DMS153 (cell line): ENCODE data around the gene DMD.

ENCODE experiments used
- DNase-seq: peaks from one replicate; lab custom pipeline; 2025; lab: John Stamatoyannopoulos, UW

Gene DMD

GRCh38 chrX:31112226-31112999 is 2098.9 kb downstream of the DMD start:
- no peak for DNase-seq

GRCh38 chrX:31110657-31111056 is 2100.7 kb downstream of the DMD start:
- no peak for DNase-seq

- DNase-seq = no peak
Observed at GRCh38 chrX:31099536-31100090, 2111.7 kb downstream of the DMD start.

DNA sequence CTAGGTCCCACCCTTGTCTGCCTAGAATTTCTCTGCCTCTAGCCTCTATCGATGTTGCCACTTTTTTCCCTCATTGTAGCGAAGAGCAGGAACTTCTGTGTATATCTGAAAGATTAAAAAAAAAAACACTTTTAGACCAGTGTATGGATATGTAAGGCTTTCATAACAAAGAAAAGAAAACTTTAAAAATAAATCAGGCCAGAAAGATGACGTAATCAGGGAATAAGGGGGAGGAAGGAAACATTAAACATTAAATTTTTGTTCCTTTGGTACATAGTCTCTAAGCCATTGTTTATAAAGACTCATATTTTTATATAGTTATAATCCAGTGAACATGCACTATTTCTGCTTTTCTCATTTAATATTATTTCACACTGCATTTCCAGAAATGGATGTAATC is 2113.3 kb downstream of the DMD start:
- DNase-seq = no peak

- no peak for DNase-seq
Observed at GRCh38 chrX:31093639-31093975, 2117.7 kb downstream of the DMD start.

DNA sequence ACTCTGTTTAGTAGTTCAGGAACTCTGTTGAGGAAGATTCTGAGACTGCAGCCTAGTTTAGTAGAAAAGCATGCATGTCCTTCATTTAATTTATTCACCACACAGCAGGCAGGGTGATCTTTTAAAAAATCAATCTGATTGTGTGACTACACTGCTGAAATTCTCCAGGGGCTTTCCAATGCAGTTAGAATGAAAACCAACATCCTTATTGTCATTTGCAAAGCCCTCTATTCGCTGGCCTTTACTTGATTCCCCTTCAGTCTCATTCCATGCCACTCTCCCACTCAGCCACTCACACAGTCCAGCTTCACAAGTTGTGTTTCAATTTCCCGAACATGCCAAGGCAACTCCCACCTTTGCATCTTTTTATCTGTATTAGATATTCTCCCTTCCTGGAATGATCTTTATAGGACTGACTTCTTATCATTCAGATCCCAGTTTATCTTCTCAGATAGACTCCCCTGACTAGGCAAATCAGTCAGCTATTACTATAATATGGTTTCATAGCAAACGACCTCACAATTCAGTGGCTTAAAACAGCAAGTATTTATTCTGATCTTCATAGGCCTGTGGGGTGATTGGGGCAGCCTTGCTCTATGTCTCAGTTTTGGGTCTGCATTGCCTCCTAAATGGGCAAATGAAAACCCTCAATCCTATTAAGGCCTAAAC is 2118.2 kb downstream of the DMD start:
- DNase-seq = no peak

- no peak for DNase-seq
Observed at GRCh38 chrX:31092476-31092875, 2118.9 kb downstream of the DMD start.

DNA sequence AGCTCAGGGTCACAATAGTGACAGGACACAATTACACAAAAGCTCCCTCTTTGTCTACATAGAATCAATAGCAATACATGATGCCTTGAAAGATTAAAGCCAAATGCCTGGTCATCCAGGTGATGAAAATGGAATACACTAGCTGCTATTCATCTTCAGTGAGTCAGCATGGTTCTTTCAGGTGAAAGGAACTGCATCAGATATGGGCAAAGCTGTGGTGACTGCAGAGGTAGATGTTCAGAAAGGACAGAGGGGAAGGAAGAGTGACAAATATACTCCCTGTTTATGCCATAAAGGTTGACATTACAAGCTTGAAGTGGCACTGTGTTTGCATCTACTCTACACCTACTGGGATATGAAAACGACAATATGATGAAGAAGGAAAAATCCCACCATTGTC is 2119.5 kb downstream of the DMD start:
- no peak for DNase-seq

GRCh38 chrX:31074522-31074921 is 2136.8 kb downstream of the DMD start:
- no peak for DNase-seq

DNA sequence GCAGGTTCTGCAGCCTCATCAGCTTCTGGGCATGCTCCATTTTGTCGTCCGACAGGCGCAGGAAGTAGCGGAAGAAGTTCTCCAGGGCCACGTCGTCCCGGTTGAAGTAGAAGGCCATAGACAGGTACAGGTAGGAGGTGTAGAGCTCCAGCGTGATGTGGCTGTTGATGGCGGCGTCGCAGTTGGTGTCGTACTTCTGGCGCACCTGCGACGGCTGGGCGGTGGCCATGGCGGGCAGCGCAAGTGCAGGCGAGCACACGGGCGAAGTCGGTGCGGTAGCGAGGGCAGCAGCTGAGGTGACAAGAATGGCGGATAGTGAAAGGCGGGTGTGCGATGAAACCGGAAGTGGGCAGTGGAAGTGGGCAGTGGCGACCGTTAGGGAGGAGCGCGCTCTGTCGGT is 2139.6 kb downstream of the DMD start, which contains the start of gene FTHL17:
Gene FTHL17 (minus strand): TSS at position 317 of the 400 bp plus-strand sequence. CDS start 88 bp downstream, at position 229.
- no peak for DNase-seq

GRCh38 chrX:31071262-31071661 is 2140.1 kb downstream of the DMD start:
- DNase-seq = no peak

- DNase-seq = no peak
Observed at GRCh38 chrX:31070057-31070468, 2141.3 kb downstream of the DMD start.
